WERI-Rb-1 (cell line): Measurements from ENCODE around the gene IL26.
A peak's percentile ranks its signal among the peaks of the same experiment; 100 is the strongest.

Experiments used
- DNase-seq: peaks from one replicate; pipeline ENCODE4 v3.0.0-alpha.2; 2020
- H3K27ac ChIP-seq: fragments of 250-450 bp; sonication (Bioruptor Pico); 2 replicates; pipeline ENCODE4 v1.5.1; 2020; ENCODE audit warnings: mild to moderate bottlenecking, moderate library complexity
- H3K27me3 ChIP-seq: fragments of 250-450 bp; sonication (Bioruptor Pico); 2 replicates; pipeline ENCODE4 v1.5.1; 2021; ENCODE audit warnings: mild to moderate bottlenecking, low read depth, moderate library complexity; ENCODE audit not compliant: insufficient read depth, severe bottlenecking
- H3K36me3 ChIP-seq: fragments of 250-450 bp; sonication (Bioruptor Pico); 2 replicates; pipeline ENCODE4 v1.5.1; 2020; ENCODE audit warnings: mild to moderate bottlenecking, moderate library complexity
- H3K4me3 ChIP-seq: 2 replicates; pipeline ENCODE4 v1.5.1; 2011; ENCODE audit warnings: low read depth, mild to moderate bottlenecking, control low read depth, low read length
- H3K9me3 ChIP-seq: fragments of 250-450 bp; sonication (Bioruptor Pico); 2 replicates; pipeline ENCODE4 v1.5.1; 2021; ENCODE audit warnings: mild to moderate bottlenecking, moderate library complexity; ENCODE audit not compliant: severe bottlenecking
- TF ChIP-seq, protein P1 (sequence below): IDR thresholded peaks from 2 replicates; pipeline ENCODE4 v1.5.1; 2011; ENCODE audit warnings: low read depth, mild to moderate bottlenecking, control low read depth, inconsistent platforms, low read length

The IL26 gene

DNA sequence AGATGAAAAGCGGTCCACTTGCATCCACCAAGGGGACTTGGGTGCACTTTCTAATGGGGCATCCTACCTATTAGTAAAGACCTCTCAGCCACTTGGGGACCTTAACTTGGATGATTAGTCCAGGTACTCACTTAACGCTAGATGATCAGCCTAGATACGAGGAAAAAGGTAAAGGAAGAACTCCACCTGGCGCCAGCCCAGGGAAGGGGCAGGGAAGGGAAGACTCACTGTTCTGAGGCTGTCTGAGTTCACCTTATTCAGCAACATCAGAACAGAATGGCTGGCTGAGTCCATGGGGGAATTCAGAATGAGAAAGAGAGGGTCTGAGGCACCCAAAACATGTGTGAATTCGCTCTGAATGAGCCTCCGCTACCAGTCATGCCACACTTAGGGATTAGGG is 20.7 kb upstream of the IL26 start:
- no peaks in the 10 kb centered on the region for H3K27me3 ChIP-seq
- H3K27ac ChIP-seq, result peak overlapping the region; percentile 85
- H3K4me3 ChIP-seq, result peak overlapping the region; percentile 40; the same call in 1 of the 2 replicates
- no peaks in the 10 kb centered on the region for H3K36me3 ChIP-seq
- TF ChIP-seq, protein P1, sequence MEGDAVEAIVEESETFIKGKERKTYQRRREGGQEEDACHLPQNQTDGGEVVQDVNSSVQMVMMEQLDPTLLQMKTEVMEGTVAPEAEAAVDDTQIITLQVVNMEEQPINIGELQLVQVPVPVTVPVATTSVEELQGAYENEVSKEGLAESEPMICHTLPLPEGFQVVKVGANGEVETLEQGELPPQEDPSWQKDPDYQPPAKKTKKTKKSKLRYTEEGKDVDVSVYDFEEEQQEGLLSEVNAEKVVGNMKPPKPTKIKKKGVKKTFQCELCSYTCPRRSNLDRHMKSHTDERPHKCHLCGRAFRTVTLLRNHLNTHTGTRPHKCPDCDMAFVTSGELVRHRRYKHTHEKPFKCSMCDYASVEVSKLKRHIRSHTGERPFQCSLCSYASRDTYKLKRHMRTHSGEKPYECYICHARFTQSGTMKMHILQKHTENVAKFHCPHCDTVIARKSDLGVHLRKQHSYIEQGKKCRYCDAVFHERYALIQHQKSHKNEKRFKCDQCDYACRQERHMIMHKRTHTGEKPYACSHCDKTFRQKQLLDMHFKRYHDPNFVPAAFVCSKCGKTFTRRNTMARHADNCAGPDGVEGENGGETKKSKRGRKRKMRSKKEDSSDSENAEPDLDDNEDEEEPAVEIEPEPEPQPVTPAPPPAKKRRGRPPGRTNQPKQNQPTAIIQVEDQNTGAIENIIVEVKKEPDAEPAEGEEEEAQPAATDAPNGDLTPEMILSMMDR, result no peak
- no peaks in the 10 kb centered on the region for H3K9me3 ChIP-seq
- no peak for DNase-seq

DNA sequence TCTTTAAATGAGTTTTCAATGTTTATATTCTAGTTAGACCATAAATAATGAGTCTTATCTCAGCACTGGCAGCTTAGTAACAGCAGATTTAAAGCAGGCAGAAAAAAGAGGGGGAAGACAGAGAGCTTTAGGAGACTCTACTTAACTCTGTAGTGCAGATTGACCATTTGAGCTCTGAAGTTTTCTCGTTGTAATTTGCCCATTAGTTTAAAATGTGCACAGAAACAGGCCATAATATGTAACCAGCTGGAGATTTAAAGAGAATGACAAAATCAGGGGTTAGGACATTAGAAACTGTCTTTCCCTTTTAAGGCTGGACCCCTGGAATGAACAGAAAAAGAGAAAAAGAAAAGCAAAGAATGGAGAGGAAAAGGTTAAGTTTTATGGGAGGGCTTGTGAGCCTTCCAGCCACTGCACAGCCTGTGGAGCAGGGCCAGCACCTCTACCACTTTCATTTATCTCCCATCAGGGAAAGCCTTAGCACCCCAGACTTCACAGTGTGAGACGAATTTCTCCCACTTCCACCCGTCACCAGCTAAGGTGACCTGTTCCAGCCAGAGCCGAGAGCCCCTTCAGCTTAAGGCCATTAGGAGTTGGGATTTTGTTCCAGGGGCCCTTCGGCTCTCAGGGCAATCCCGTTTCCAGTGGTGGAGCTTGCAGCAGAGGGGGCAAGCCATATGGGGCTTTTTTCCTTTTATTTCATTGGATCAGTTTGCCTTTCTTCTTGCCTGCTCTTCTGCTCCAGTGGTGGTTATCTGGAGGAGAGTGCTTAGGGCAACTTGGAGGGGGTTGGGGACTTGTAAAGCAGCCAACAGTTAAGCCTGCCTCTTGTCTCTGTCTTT is 19.8 kb upstream of the IL26 start:
- peak; percentile 65 for DNase-seq
- Histone ChIP-seq H3K36me3 (no peaks in the 10 kb centered on the region), H3K27ac (peak overlapping the region; percentile 85), H3K27me3 (no peaks in the 10 kb centered on the region), H3K9me3 (no peaks in the 10 kb centered on the region), H3K4me3 (peak overlapping the region; percentile 40)
- TF ChIP-seq, protein P1, result no peak

DNA sequence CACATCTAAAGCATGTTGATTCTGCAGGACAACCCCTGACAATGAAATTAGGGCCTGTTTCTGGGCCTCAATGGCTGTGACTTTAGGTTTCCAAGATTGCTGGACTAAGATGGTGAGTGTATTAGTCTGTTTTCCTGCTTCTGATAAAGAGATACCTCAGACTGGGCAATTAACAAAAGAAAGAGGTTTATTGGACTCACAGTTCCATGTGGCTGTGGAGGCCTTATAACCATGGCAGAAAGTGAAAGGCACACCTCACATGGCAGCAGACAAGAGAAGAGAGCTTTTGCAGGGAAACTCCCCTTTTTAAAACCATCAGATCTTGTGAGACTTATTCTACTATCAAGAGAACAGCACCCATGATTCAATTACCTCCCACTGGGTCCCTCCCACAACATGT is 17.2 kb upstream of the IL26 start:
- TF ChIP-seq, protein P1, result no peak
- Histone ChIP-seq H3K27ac (no peak overlapping the region), H3K36me3 (no peaks in the 10 kb centered on the region), H3K9me3 (no peaks in the 10 kb centered on the region), H3K4me3 (no peak overlapping the region), H3K27me3 (no peaks in the 10 kb centered on the region)
- DNase-seq, result no peak

DNA sequence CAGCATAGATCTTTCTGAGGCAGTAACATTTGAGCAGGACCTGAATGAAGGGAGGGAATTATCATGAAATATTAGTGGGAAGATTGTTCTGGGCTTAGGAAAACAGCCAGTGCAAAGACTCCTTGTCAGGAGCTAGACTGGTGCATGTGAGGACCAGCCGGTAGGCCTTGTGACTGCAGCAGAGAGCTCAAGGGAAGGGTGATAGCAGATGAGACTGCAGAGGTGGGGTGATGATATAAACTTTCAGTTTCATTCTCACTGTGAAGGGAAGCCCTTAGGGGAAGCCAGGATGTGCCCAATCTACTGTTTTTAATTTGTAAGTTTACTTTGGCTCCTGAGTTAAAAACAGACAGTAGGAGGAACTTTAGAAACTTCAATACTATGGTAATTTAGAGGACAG is 15.4 kb upstream of the IL26 start:
- H3K27ac ChIP-seq, result no peak overlapping the region
- H3K27me3 ChIP-seq, result no peaks in the 10 kb centered on the region
- no peak overlapping the region for H3K4me3 ChIP-seq
- DNase-seq, result no peak
- TF ChIP-seq, protein P1, result no peak
- no peaks in the 10 kb centered on the region for H3K36me3 ChIP-seq
- H3K9me3 ChIP-seq, result no peaks in the 10 kb centered on the region

DNA sequence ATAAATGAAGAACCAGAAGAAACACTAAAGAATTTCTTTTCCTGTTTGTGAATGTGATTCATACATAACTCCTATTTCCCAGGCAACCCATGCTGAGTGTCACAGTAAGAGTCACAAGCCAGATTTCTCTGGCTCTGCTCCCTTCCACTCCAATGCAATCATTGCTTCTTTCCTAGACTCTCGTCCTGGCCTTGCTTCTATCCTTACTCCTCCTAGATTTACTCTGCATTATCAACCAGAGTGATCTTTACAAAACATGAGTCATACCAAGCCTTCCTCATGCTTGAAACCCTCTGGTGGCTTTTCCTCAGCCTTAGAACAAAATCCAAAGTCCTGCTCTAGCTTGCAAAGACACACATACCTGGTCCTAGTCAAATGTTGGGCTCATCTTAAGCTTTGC is 14.5 kb upstream of the IL26 start:
- no peak for DNase-seq
- H3K36me3 ChIP-seq, result no peaks in the 10 kb centered on the region
- no peaks in the 10 kb centered on the region for H3K27me3 ChIP-seq
- H3K27ac ChIP-seq, result no peak overlapping the region
- TF ChIP-seq, protein P1, result no peak
- H3K4me3 ChIP-seq, result no peak overlapping the region
- H3K9me3 ChIP-seq, result no peaks in the 10 kb centered on the region
